OCI-LY1 (cell line): ENCODE measurements around the gene MRC2.

Experiments used
- CTCF ChIP-seq: fragments of 200-600 bp; sonication (generic), shearing (Covaris generic); IDR thresholded peaks from 2 replicates; pipeline ENCODE4 v1.5.1; 2017; ENCODE audit warnings: mild to moderate bottlenecking, antibody characterized with exemption, low read length, moderate library complexity, mixed read lengths
- EZH2 ChIP-seq: fragments of 200-600 bp; sonication (generic), shearing (Covaris generic); IDR thresholded peaks from 2 replicates; pipeline ENCODE4 v1.8.0; 2017; ENCODE audit warnings: borderline replicate concordance, mixed run types, mild to moderate bottlenecking, antibody characterized with exemption, low read length, moderate library complexity, mixed read lengths

GRCh38 chr17:62720126-62720850, 92.8 kb downstream of the MRC2 start:
- no peak for TF ChIP-seq CTCF
- no peak for TF ChIP-seq EZH2
